HCT116 (cell line): ENCODE results near the gene ZNF718. TPM values are rescaled to one million over a fixed set of nuclear protein-coding genes. Genes with fewer than 3 reads are reported as not detected.
"Not testable (repeated sequence)": the region's sequence is repeated elsewhere in the genome, so short reads cannot be mapped to it uniquely, and the experiment has no call there.

Experiments used
- ATAC-seq: fragments of 200-7000 bp; cut with Tn5 transposase; 2 replicates; pipeline ENCODE4 v1.9.1; 2020; ENCODE audit warnings: mild to moderate bottlenecking, moderate library complexity
- BruUV-seq: library from RNA; stranded (reverse); fragments of 400-500 nt; replicated peaks from 2 replicates; lab custom pipeline; 2021; lab: Mats Ljungman, UMichigan
- CTCF ChIA-PET: fragments of 300-600 bp; sonication (Branson Sonifier 250); formaldehyde crosslinking; loops from one replicate; lab custom pipeline; 2021; ENCODE audit warnings: antibody characterized with exemption; lab: Charles Lee
- POLR2A ChIA-PET: fragments of 300-600, 350-600 bp; sonication (Branson Sonifier 250); formaldehyde crosslinking; loops from one replicate; lab custom pipeline; 2021; ENCODE audit warnings: antibody characterized with exemption; lab: Charles Lee
- RAD21 ChIA-PET, 2 experiments: fragments of 300-600 bp; sonication (Branson Sonifier 250); formaldehyde crosslinking; loops; one replicate each; lab custom pipeline; 2023; ENCODE audit warnings: low total read pairs in 2 of 2; ENCODE audit not compliant: uncharacterized antibody in 2 of 2, unreplicated experiment in 2 of 2, low non-redundant PET in 1 of 2; lab: Charles Lee
- DNase-seq: peaks from one replicate; pipeline ENCODE4 v3.0.0-alpha.2; 2010; ENCODE audit warnings: low read depth, low spot score
- H2AFZ ChIP-seq: fragments of 200-600 bp; shearing (Covaris generic), sonication (generic); 2 replicates; pipeline ENCODE4 v1.6.1; 2017; ENCODE audit warnings: low read depth, mixed run types, mixed read lengths, antibody characterized with exemption, low read length; ENCODE audit not compliant: poor library complexity, severe bottlenecking
- H3K27ac ChIP-seq: 2 replicates; pipeline ENCODE4 v1.5.1; 2012; ENCODE audit warnings: low read depth, low read length
- H3K27me3 ChIP-seq: fragments of 200-600 bp; sonication (generic); 2 replicates; pipeline ENCODE4 v1.6.1; 2016; ENCODE audit warnings: mixed run types, low read length, mixed read lengths; ENCODE audit not compliant: insufficient read depth
- H3K36me3 ChIP-seq, 2 experiments: fragments of 200-500 bp in 1 of 2; fragments of 200-600 bp in 1 of 2; sonication (Bioruptor generic) in 1 of 2; sonication (generic) in 1 of 2; 2 replicates each; pipeline versions ENCODE4 v1.5.1 to v1.6.1; 2014 to 2016; ENCODE audit warnings: low read length in 2 of 2, inconsistent platforms in 1 of 2, mixed read lengths in 1 of 2, mixed run types in 1 of 2; ENCODE audit not compliant: insufficient read depth in 2 of 2, control insufficient read depth in 1 of 2
- H3K4me1 ChIP-seq, 2 experiments: fragments of 200-600 bp in 1 of 2; sonication (generic) in 1 of 2; 2 replicates each; pipeline versions ENCODE4 v1.5.1 to v1.6.1; 2012 to 2017; ENCODE audit warnings: low read length in 2 of 2, inconsistent platforms in 1 of 2, mild to moderate bottlenecking in 1 of 2, mixed read lengths in 1 of 2, mixed run types in 1 of 2, moderate library complexity in 1 of 2; ENCODE audit not compliant: insufficient read depth in 2 of 2, control insufficient read depth in 1 of 2
- H3K4me2 ChIP-seq: fragments of 200-600 bp; sonication (generic); 2 replicates; pipeline ENCODE4 v1.6.1; 2017; ENCODE audit warnings: mixed run types, low read length, mixed read lengths
- H3K4me3 ChIP-seq, 2 experiments: fragments of 200-600 bp in 1 of 2; sonication (generic) in 1 of 2; replicated peaks in 1 of 2; 2 replicates each; pipeline ENCODE4 v1.5.1; 2011 to 2016; ENCODE audit warnings: low read length in 2 of 2, control low read depth in 1 of 2, low read depth in 1 of 2, mild to moderate bottlenecking in 1 of 2, mixed read lengths in 1 of 2, mixed run types in 1 of 2
- H3K79me2 ChIP-seq: fragments of 200-600 bp; sonication (generic); 2 replicates; pipeline ENCODE4 v1.6.1; 2017; ENCODE audit warnings: mild to moderate bottlenecking, mixed run types, low read length, moderate library complexity, mixed read lengths; ENCODE audit not compliant: insufficient read depth
- H3K9ac ChIP-seq: fragments of 200-600 bp; sonication (generic); 2 replicates; pipeline ENCODE4 v1.6.1; 2016; ENCODE audit warnings: low read length, mixed read lengths
- H3K9me2 ChIP-seq: fragments of 200-600 bp; sonication (generic), shearing (Covaris generic); 2 replicates; pipeline ENCODE4 v1.6.1; 2017; ENCODE audit warnings: mixed run types, mild to moderate bottlenecking, moderate library complexity; ENCODE audit not compliant: insufficient read depth
- H3K9me3 ChIP-seq, 2 experiments: fragments of 200-500 bp in 1 of 2; fragments of 200-600 bp in 1 of 2; sonication (Bioruptor generic) in 1 of 2; sonication (generic) in 1 of 2; 2 replicates each; pipeline ENCODE4 v1.6.1; 2014 to 2017; ENCODE audit warnings: low read length in 2 of 2, mixed read lengths in 2 of 2, inconsistent platforms in 1 of 2, low read depth in 1 of 2, mild to moderate bottlenecking in 1 of 2, mixed run types in 1 of 2, moderate library complexity in 1 of 2; ENCODE audit not compliant: control insufficient read depth in 1 of 2, insufficient read depth in 1 of 2
- H4K20me1 ChIP-seq: fragments of 200-600 bp; sonication (generic), shearing (Covaris generic); 2 replicates; pipeline ENCODE4 v1.6.1; 2017; ENCODE audit warnings: mixed run types, mild to moderate bottlenecking, moderate library complexity; ENCODE audit not compliant: insufficient read depth
- ATF3 ChIP-seq: IDR thresholded peaks from 2 replicates; pipeline ENCODE4 v1.6.1; 2012
- CTCF ChIP-seq, 3 experiments: fragments of 200-600 bp in 1 of 3; sonication (generic) in 1 of 3; IDR thresholded peaks in 2 of 3; conservative IDR thresholded peaks in 1 of 3; 2 replicates each; pipeline ENCODE4 v1.5.1; 2012 to 2017; ENCODE audit warnings: low read depth in 2 of 3, low read length in 2 of 3, antibody characterized with exemption in 1 of 3, borderline replicate concordance in 1 of 3, control low read depth in 1 of 3, mild to moderate bottlenecking in 1 of 3, mixed read lengths in 1 of 3, mixed run types in 1 of 3, moderate library complexity in 1 of 3; ENCODE audit not compliant: insufficient read depth in 1 of 3
- EGR1 ChIP-seq: IDR thresholded peaks from 2 replicates; pipeline ENCODE4 v1.6.1; 2012; ENCODE audit warnings: low read depth
- FOSL1 ChIP-seq: IDR thresholded peaks from 2 replicates; pipeline ENCODE4 v1.6.1; 2012; ENCODE audit warnings: low read depth
- POLR2A ChIP-seq: IDR thresholded peaks from 2 replicates; pipeline ENCODE4 v1.7.0; 2011; ENCODE audit warnings: borderline replicate concordance; ENCODE audit not compliant: insufficient read depth, insufficient read length; ENCODE audit errors: extremely low read depth
- ZNF274 ChIP-seq: fragments of 200-500 bp; sonication (Bioruptor generic); IDR thresholded peaks from 2 replicates; pipeline ENCODE4 v1.6.1; 2014; ENCODE audit warnings: mild to moderate bottlenecking, low read depth, low read length, inconsistent platforms
- intact Hi-C: fragments of 100-400 bp; cut with micrococcal nuclease; formaldehyde crosslinking; loops from 2 replicates; pipeline ENCODE4 v1.10.0; 2022
- total RNA-seq: library from RNA; stranded (reverse); gene quantifications from one replicate; pipeline ENCODE4 v1.2.1, GENCODE V29; 2021; ENCODE audit not compliant: unreplicated experiment

Gene ZNF718
- total RNA-seq, 1 experiment from 2014 or later: 0.07 TPM

GRCh38 chr4:147233-147632 lies 22.9 kb downstream of the ZNF718 start:
- RAD21 ChIA-PET: no interaction called here
- H3K4me1 ChIP-seq: no peaks in the 10 kb centered on the region
- H3K9me3 ChIP-seq: peaks cover 4 to 16% of the 10 kb centered on the region in 2 experiments; a peak in 2 of 4 replicates
- TF ChIP-seq ATF3 (no peak), ZNF274 (no peak), POLR2A (no peak), CTCF (IDR thresholded peaks at IDR 0.05 in 2 of 3, conservative IDR thresholded peaks at IDR 0.05 in 1 of 3; ENCODE audit: borderline replicate concordance in 1 of 3, insufficient read depth in 1 of 3, low read depth in 2 of 3, low read length in 2 of 3) (no peak), EGR1 (no peak)
- no peak overlapping the region for H3K9ac ChIP-seq
- no peaks in the 10 kb centered on the region for H3K79me2 ChIP-seq
- DNase-seq (no peak), ATAC-seq (no peak)
- no peak overlapping the region for H3K27ac ChIP-seq
- no peak overlapping the region for H3K4me2 ChIP-seq
- no TSS peak for BruUV-seq
- CTCF ChIA-PET: no interaction called here
- H4K20me1 ChIP-seq: no peaks in the 10 kb centered on the region
- no peaks in the 10 kb centered on the region for H3K9me2 ChIP-seq
- no peaks in the 10 kb centered on the region for H3K27me3 ChIP-seq
- H2AFZ ChIP-seq: no peak overlapping the region
- intact Hi-C loops: no loop called here
- H3K4me3 ChIP-seq: no peak overlapping the region
- POLR2A ChIA-PET: no interaction called here
- no peaks in the 10 kb centered on the region for H3K36me3 ChIP-seq

- BruUV-seq: no TSS peak
Observed at GRCh38 chr4:161496-162284, 37.4 kb downstream of the ZNF718 start.

GRCh38 chr4:169640-170039 lies 45.3 kb downstream of the ZNF718 start:
- DNase-seq, intact Hi-C loops, BruUV-seq, H2AFZ ChIP-seq, H3K4me3 ChIP-seq, H3K9ac ChIP-seq, POLR2A ChIA-PET, H3K4me2 ChIP-seq, CTCF ChIA-PET, H4K20me1 ChIP-seq, H3K79me2 ChIP-seq, RAD21 ChIA-PET, H3K9me2 ChIP-seq, H3K9me3 ChIP-seq, H3K4me1 ChIP-seq, H3K27me3 ChIP-seq, H3K27ac ChIP-seq, ATAC-seq, H3K36me3 ChIP-seq: not testable (repeated sequence)

More at GRCh38 chr4:161496-162284, 37.4 kb downstream of the ZNF718 start:
- Histone ChIP-seq H3K79me2 (no peaks in the 10 kb centered on the region), H3K9ac (no peak overlapping the region), H3K9me3 (peaks cover 21 to 33% of the 10 kb centered on the region in 2 experiments; a peak in 3 of 4 replicates), H3K9me2 (no peaks in the 10 kb centered on the region), H2AFZ (no peak overlapping the region), H3K4me1 (no peaks in the 10 kb centered on the region), H3K4me2 (no peak overlapping the region), H3K4me3 (no peak overlapping the region), H4K20me1 (no peaks in the 10 kb centered on the region), H3K36me3 (no peaks in the 10 kb centered on the region), H3K27ac (no peak overlapping the region), H3K27me3 (no peaks in the 10 kb centered on the region)
- ATAC-seq: no peak
- ChIA-PET RAD21 (no interaction called here), POLR2A (no interaction called here), CTCF (no interaction called here)
- no peak for TF ChIP-seq FOSL1
- TF ChIP-seq ZNF274: peak; percentile 87
- DNase-seq: no peak
- intact Hi-C loops: no loop called here
